HEK293T (cell line): ENCODE data around the gene MAP4K4.

Experiments
- ARNT ChIP-seq: fragments of 450-650 bp; IDR thresholded peaks from 2 replicates; pipeline ENCODE4 v1.6.1; 2017; ENCODE audit warnings: mild to moderate bottlenecking
- BHLHE40 ChIP-seq: fragments of 450-650 bp; IDR thresholded peaks from 2 replicates; pipeline ENCODE4 v1.6.1; 2016; ENCODE audit warnings: mild to moderate bottlenecking, moderate library complexity, borderline replicate concordance
- ELF4 ChIP-seq: fragments of 450-650 bp; IDR thresholded peaks from 2 replicates; pipeline ENCODE4 v1.6.1; 2017; ENCODE audit warnings: antibody characterized with exemption
- FOXA1 ChIP-seq: fragments of 450-650 bp; IDR thresholded peaks from 2 replicates; pipeline ENCODE4 v1.6.1; 2016; ENCODE audit warnings: mild to moderate bottlenecking
- FOXK2 ChIP-seq: fragments of 450-650 bp; IDR thresholded peaks from 2 replicates; pipeline ENCODE4 v1.6.1; 2016; ENCODE audit warnings: mild to moderate bottlenecking
- FOXM1 ChIP-seq: fragments of 450-650 bp; IDR thresholded peaks from 2 replicates; pipeline ENCODE4 v1.6.1; 2017; ENCODE audit warnings: mild to moderate bottlenecking, borderline replicate concordance
- HDGF ChIP-seq: fragments of 450-650 bp; IDR thresholded peaks from 2 replicates; pipeline ENCODE4 v1.6.1; 2017; ENCODE audit warnings: antibody characterized with exemption, borderline replicate concordance
- NFRKB ChIP-seq: fragments of 450-650 bp; IDR thresholded peaks from 2 replicates; pipeline ENCODE4 v1.6.1; 2016; ENCODE audit warnings: mild to moderate bottlenecking, moderate library complexity
- SUZ12 ChIP-seq: fragments of 450-650 bp; IDR thresholded peaks from 2 replicates; pipeline ENCODE4 v1.6.1; 2016; ENCODE audit warnings: mild to moderate bottlenecking
- TARDBP ChIP-seq: fragments of 450-650 bp; IDR thresholded peaks from 2 replicates; pipeline ENCODE4 v1.6.1; 2016
- ZNF384 ChIP-seq: fragments of 450-650 bp; IDR thresholded peaks from 2 replicates; pipeline ENCODE4 v1.6.1; 2016

DNA sequence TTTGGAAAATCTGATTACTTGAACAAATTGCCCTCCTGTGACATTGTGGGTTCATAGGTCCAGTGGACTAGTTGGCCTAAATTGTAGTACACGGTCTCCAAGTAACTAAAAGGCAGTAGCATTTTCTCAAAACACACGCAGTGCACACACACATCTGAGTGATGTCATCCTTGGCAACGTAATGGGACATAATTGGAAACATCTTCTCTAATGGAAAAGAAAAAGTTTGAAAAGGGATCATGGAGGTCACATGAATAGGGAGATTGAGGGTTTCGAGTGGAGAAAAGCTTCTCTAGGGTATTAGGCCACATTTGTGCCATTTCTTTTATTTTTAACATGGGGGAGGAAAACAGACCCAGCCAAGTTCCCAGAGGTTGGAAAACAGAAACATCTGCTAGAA, 93.3 kb downstream of the MAP4K4 start:
- TF ChIP-seq FOXK2 (no peak), ELF4 (no peak), FOXA1 (no peak), HDGF (no peak), BHLHE40 (no peak), NFRKB (no peak), ZNF384 (no peak), FOXM1 (no peak), TARDBP (no peak), SUZ12 (no peak), ARNT (no peak)
